Neural cell (in vitro differentiated cells): ENCODE results near the gene DCBLD1.

ENCODE experiments used
- CTCF ChIP-seq: fragments of 450-650 bp; IDR thresholded peaks from 2 replicates; pipeline ENCODE4 v1.5.1; 2014; ENCODE audit warnings: antibody characterized with exemption, mild to moderate bottlenecking, moderate library complexity; ENCODE audit not compliant: poor library complexity, severe bottlenecking
- POLR2AphosphoS5 ChIP-seq: IDR thresholded peaks from 2 replicates; pipeline ENCODE4 v1.6.1; 2012
- SMC3 ChIP-seq: fragments of 450-650 bp; conservative IDR thresholded peaks from 2 replicates; pipeline ENCODE4 v1.6.1; 2014; ENCODE audit warnings: antibody characterized with exemption, mild to moderate bottlenecking, moderate library complexity; ENCODE audit not compliant: poor library complexity
- TAF1 ChIP-seq: IDR thresholded peaks from 2 replicates; pipeline ENCODE4 v1.6.1; 2012; ENCODE audit warnings: low read depth

- TF ChIP-seq CTCF (no peak), SMC3 (no peak), TAF1 (no peak), POLR2AphosphoS5 (peak; percentile 38)
These were observed 62.7 kb downstream of the DCBLD1 start for GRCh38 chr6:117545161-117545595.
